GM12892 (cell line): Measurements from ENCODE around the gene ARF6.

Source experiments
- POLR2A ChIP-seq: IDR thresholded peaks from 2 replicates; pipeline ENCODE4 v1.6.1; 2011; ENCODE audit warnings: low read depth, low read length, control low read depth
- POLR2AphosphoS5 ChIP-seq: IDR thresholded peaks from 2 replicates; pipeline ENCODE4 v1.6.1; 2011; ENCODE audit warnings: low read depth, low read length, control low read depth
- TAF1 ChIP-seq: IDR thresholded peaks from 2 replicates; pipeline ENCODE4 v1.6.1; 2011; ENCODE audit warnings: low read depth, mild to moderate bottlenecking, control low read depth, low read length, borderline replicate concordance

- no peak for TF ChIP-seq TAF1
- no peak for TF ChIP-seq POLR2A
- no peak for TF ChIP-seq POLR2AphosphoS5
Measured at GRCh38 chr14:49896966-49897365, 4.1 kb downstream of the ARF6 start.
